GM18507 (cell line): ENCODE measurements around the gene CHID1.

Experiments
- DNase-seq: peaks from one replicate; pipeline ENCODE4 v3.0.0; 2011; ENCODE audit warnings: low read depth; ENCODE audit not compliant: insufficient read length; ENCODE audit errors: extremely low spot score
- FAIRE-seq: peaks from 2 replicates; lab custom pipeline; 2011; peaks lifted over from hg19 to GRCh38; lab: Jason Lieb, UNC

The CHID1 gene

GRCh38 chr11:910589-911030 is at the start of gene CHID1:
CHID1 (minus strand) TSS chr11:910810; CDS start chr11:904816, 5,994 bp downstream.
- peak; percentile 98 for DNase-seq

GRCh38 chr11:959608-960007 is 49.0 kb upstream of the CHID1 start:
- no peak for DNase-seq
- FAIRE-seq = no peak

More at GRCh38 chr11:910589-911030, at the start of gene CHID1:
- peak; percentile 78 for FAIRE-seq

- no peak for FAIRE-seq
- no peak for DNase-seq
Measured at GRCh38 chr11:959027-959426, 48.4 kb upstream of the CHID1 start.

- FAIRE-seq (no peak), DNase-seq (no peak)
Measured at GRCh38 chr11:958101-958500, 47.5 kb upstream of the CHID1 start.

- FAIRE-seq (no peak), DNase-seq (no peak)
Measured at GRCh38 chr11:957212-957920, 46.8 kb upstream of the CHID1 start.

GRCh38 chr11:955154-956063 is 44.8 kb upstream of the CHID1 start:
- DNase-seq (no peak), FAIRE-seq (no peak)

- DNase-seq (no peak), FAIRE-seq (peak; percentile 33)
Measured at GRCh38 chr11:954392-955153, 44.0 kb upstream of the CHID1 start.

GRCh38 chr11:953512-953911 is 42.9 kb upstream of the CHID1 start:
- DNase-seq (no peak), FAIRE-seq (no peak)

- no peak for FAIRE-seq
- no peak for DNase-seq
Measured at GRCh38 chr11:952406-953385, 42.1 kb upstream of the CHID1 start.

GRCh38 chr11:951507-951906 is 40.9 kb upstream of the CHID1 start:
- FAIRE-seq (no peak), DNase-seq (no peak)

GRCh38 chr11:947744-948143 is 37.1 kb upstream of the CHID1 start:
- DNase-seq = no peak
- FAIRE-seq = no peak

GRCh38 chr11:945986-946385 is 35.4 kb upstream of the CHID1 start:
- DNase-seq = no peak
- no peak for FAIRE-seq

- FAIRE-seq = no peak
- no peak for DNase-seq
Measured at GRCh38 chr11:944711-945470, 34.3 kb upstream of the CHID1 start.

GRCh38 chr11:942823-943222 is 32.2 kb upstream of the CHID1 start:
- peak; percentile 48 for FAIRE-seq
- DNase-seq = no peak

- FAIRE-seq (no peak), DNase-seq (no peak)
Measured at GRCh38 chr11:940496-941135, 30.0 kb upstream of the CHID1 start.

GRCh38 chr11:937841-938261 is 27.2 kb upstream of the CHID1 start:
- DNase-seq (no peak), FAIRE-seq (no peak)

GRCh38 chr11:936199-936598 is 25.6 kb upstream of the CHID1 start:
- no peak for FAIRE-seq
- no peak for DNase-seq

- FAIRE-seq = no peak
- no peak for DNase-seq
Measured at GRCh38 chr11:934527-934926, 23.9 kb upstream of the CHID1 start.
